ES-I3 (cell line): ENCODE measurements around the gene ITIH5.

Experiments
- H3K36me3 ChIP-seq: 2 replicates; pipeline ENCODE4 v1.6.1; 2013; ENCODE audit warnings: mild to moderate bottlenecking, low read length, control low read depth, moderate library complexity; ENCODE audit not compliant: insufficient read depth
- H3K4me1 ChIP-seq: 2 replicates; pipeline ENCODE4 v1.6.1; 2013; ENCODE audit warnings: mild to moderate bottlenecking, control low read depth, low read length; ENCODE audit not compliant: insufficient read depth
- H3K9ac ChIP-seq: 2 replicates; pipeline ENCODE4 v1.6.1; 2013; ENCODE audit warnings: low read depth, mild to moderate bottlenecking, low read length, moderate library complexity
- H3K9me3 ChIP-seq: 2 replicates; pipeline ENCODE4 v1.6.1; 2013; ENCODE audit warnings: mild to moderate bottlenecking, low read length, moderate library complexity; ENCODE audit not compliant: control insufficient read depth, insufficient read depth

Gene ITIH5

GRCh38 chr10:7532723-7533498 lies 133.9 kb downstream of the ITIH5 start:
- Histone ChIP-seq H3K4me1 (no peaks in the 10 kb centered on the region), H3K9ac (no peak overlapping the region), H3K36me3 (no peaks in the 10 kb centered on the region), H3K9me3 (no peaks in the 10 kb centered on the region)

GRCh38 chr10:7529638-7530037 lies 137.1 kb downstream of the ITIH5 start:
- H3K36me3 ChIP-seq = no peaks in the 10 kb centered on the region
- H3K4me1 ChIP-seq = no peaks in the 10 kb centered on the region
- no peaks in the 10 kb centered on the region for H3K9me3 ChIP-seq
- no peak overlapping the region for H3K9ac ChIP-seq

- Histone ChIP-seq H3K36me3 (no peaks in the 10 kb centered on the region), H3K9ac (no peak overlapping the region), H3K4me1 (no peaks in the 10 kb centered on the region), H3K9me3 (no peaks in the 10 kb centered on the region)
These were observed 139.3 kb downstream of the ITIH5 start for GRCh38 chr10:7527468-7527867.

- Histone ChIP-seq H3K9ac (no peak overlapping the region), H3K4me1 (no peaks in the 10 kb centered on the region), H3K36me3 (no peaks in the 10 kb centered on the region), H3K9me3 (no peaks in the 10 kb centered on the region)
These were observed 140.8 kb downstream of the ITIH5 start for GRCh38 chr10:7526017-7526400.

- H3K9ac ChIP-seq = no peak overlapping the region
- no peaks in the 10 kb centered on the region for H3K9me3 ChIP-seq
- H3K4me1 ChIP-seq = no peaks in the 10 kb centered on the region
These were observed 141.3 kb downstream of the ITIH5 start for GRCh38 chr10:7525314-7526016.

GRCh38 chr10:7523656-7524055 lies 143.1 kb downstream of the ITIH5 start:
- Histone ChIP-seq H3K9me3 (no peaks in the 10 kb centered on the region), H3K4me1 (no peaks in the 10 kb centered on the region), H3K36me3 (no peaks in the 10 kb centered on the region), H3K9ac (no peak overlapping the region)

More at GRCh38 chr10:7525314-7526016, 141.3 kb downstream of the ITIH5 start:
- no peaks in the 10 kb centered on the region for H3K36me3 ChIP-seq

- Histone ChIP-seq H3K4me1 (no peaks in the 10 kb centered on the region), H3K36me3 (no peaks in the 10 kb centered on the region), H3K9me3 (no peaks in the 10 kb centered on the region), H3K9ac (no peak overlapping the region)
These were observed 146.0 kb downstream of the ITIH5 start for GRCh38 chr10:7520507-7521485.

GRCh38 chr10:7519351-7519750 lies 147.4 kb downstream of the ITIH5 start:
- no peaks in the 10 kb centered on the region for H3K4me1 ChIP-seq
- H3K9me3 ChIP-seq = no peaks in the 10 kb centered on the region
- no peaks in the 10 kb centered on the region for H3K36me3 ChIP-seq
- no peak overlapping the region for H3K9ac ChIP-seq

- Histone ChIP-seq H3K4me1 (no peaks in the 10 kb centered on the region), H3K9me3 (no peaks in the 10 kb centered on the region), H3K9ac (no peak overlapping the region), H3K36me3 (no peaks in the 10 kb centered on the region)
These were observed 148.1 kb downstream of the ITIH5 start for GRCh38 chr10:7518693-7519092.

GRCh38 chr10:7515439-7515838 lies 151.3 kb downstream of the ITIH5 start:
- no peaks in the 10 kb centered on the region for H3K4me1 ChIP-seq
- peaks cover 9% of the 10 kb centered on the region; the same call in 1 of the 2 replicates for H3K9me3 ChIP-seq
- H3K9ac ChIP-seq = no peak overlapping the region
- H3K36me3 ChIP-seq = no peaks in the 10 kb centered on the region

- H3K36me3 ChIP-seq = no peaks in the 10 kb centered on the region
- peaks cover 12% of the 10 kb centered on the region for H3K9me3 ChIP-seq
- no peak overlapping the region for H3K9ac ChIP-seq
- no peaks in the 10 kb centered on the region for H3K4me1 ChIP-seq
These were observed 152.8 kb downstream of the ITIH5 start for GRCh38 chr10:7513936-7514335.

GRCh38 chr10:7513455-7513854 lies 153.3 kb downstream of the ITIH5 start:
- H3K9ac ChIP-seq = no peak overlapping the region
- no peaks in the 10 kb centered on the region for H3K4me1 ChIP-seq
- peaks cover 12% of the 10 kb centered on the region for H3K9me3 ChIP-seq
- H3K36me3 ChIP-seq = no peaks in the 10 kb centered on the region

- no peak overlapping the region for H3K9ac ChIP-seq
- H3K9me3 ChIP-seq = peaks cover 12% of the 10 kb centered on the region
- no peaks in the 10 kb centered on the region for H3K4me1 ChIP-seq
- H3K36me3 ChIP-seq = no peaks in the 10 kb centered on the region
These were observed 154.3 kb downstream of the ITIH5 start for GRCh38 chr10:7512487-7512886.

- Histone ChIP-seq H3K9ac (no peak overlapping the region), H3K9me3 (peaks cover 12% of the 10 kb centered on the region), H3K36me3 (no peaks in the 10 kb centered on the region), H3K4me1 (no peaks in the 10 kb centered on the region)
These were observed 155.2 kb downstream of the ITIH5 start for GRCh38 chr10:7511612-7512011.
